Lower lobe of right lung (tissue), 2 donors: ENCODE data around the gene DNAJC25. TPM values are rescaled to one million over a fixed set of nuclear protein-coding genes. Genes with fewer than 3 reads are reported as not detected.

Experiments
- ATAC-seq, 2 donors: fragments of 200-7000 bp; cut with Tn5 transposase; one replicate each; pipeline ENCODE4 v1.9.1; 2020 to 2022; ENCODE audit warnings: mild to moderate bottlenecking in 2 of 2, moderate library complexity in 2 of 2
- DNase-seq: peaks from one replicate; pipeline ENCODE4 v3.0.0-alpha.2; 2020
- H3K27ac ChIP-seq: fragments of 200-600 bp; one replicate; pipeline ENCODE4 v1.8.0; 2022
- H3K27me3 ChIP-seq: fragments of 200-600 bp; one replicate; pipeline ENCODE4 v1.8.0; 2022; ENCODE audit warnings: low read depth
- H3K36me3 ChIP-seq: fragments of 200-600 bp; one replicate; pipeline ENCODE4 v1.8.0; 2022; ENCODE audit warnings: mild to moderate bottlenecking
- H3K4me1 ChIP-seq: fragments of 200-600 bp; one replicate; pipeline ENCODE4 v1.8.0; 2022
- H3K4me3 ChIP-seq: fragments of 200-600 bp; one replicate; pipeline ENCODE4 v1.8.0; 2022; ENCODE audit warnings: mild to moderate bottlenecking
- H3K9me3 ChIP-seq: fragments of 200-600 bp; one replicate; pipeline ENCODE4 v1.8.0; 2022
- CTCF ChIP-seq: fragments of 200-600 bp; IDR thresholded peaks from one replicate; pipeline ENCODE4 v1.8.0; 2022; ENCODE audit warnings: antibody characterized with exemption, mild to moderate bottlenecking
- intact Hi-C: fragments of 100-400 bp; cut with DNase I; formaldehyde crosslinking; loops from one replicate; pipeline ENCODE4 v1.11.0; 2022
- total RNA-seq: library from RNA; stranded (reverse); fragmentation: NEBNext Ultra II Directional; extraction: Animal tissue kit (Norgen Biotek cat#: 25700); gene quantifications from one replicate; pipeline ENCODE4 v1.2.1, GENCODE V29; 2021
- donor health status: DM: no; HTN: yes; CAD: no; lungs with severe emphysema.

Gene DNAJC25
- total RNA-seq, 1 donor from 2014 or later, result 4.7 TPM

GRCh38 chr9:111674319-111674718, 43.2 kb downstream of the DNAJC25 start:
- intact Hi-C loops, result no loop called here
- TF ChIP-seq CTCF, result no peak
- Histone ChIP-seq H3K27ac (no peak overlapping the region), H3K4me3 (no peak overlapping the region), H3K9me3 (no peaks in the 10 kb centered on the region), H3K36me3 (peaks cover 23% of the 10 kb centered on the region), H3K27me3 (no peaks in the 10 kb centered on the region), H3K4me1 (no peaks in the 10 kb centered on the region)
- ATAC-seq (no peak), DNase-seq (no peak)

- ATAC-seq (no peak), DNase-seq (no peak)
- H3K9me3 ChIP-seq, result no peaks in the 10 kb centered on the region
- no peak for TF ChIP-seq CTCF
- no peak overlapping the region for H3K27ac ChIP-seq
- no peaks in the 10 kb centered on the region for H3K4me1 ChIP-seq
- peaks cover 11% of the 10 kb centered on the region for H3K36me3 ChIP-seq
- H3K4me3 ChIP-seq, result no peak overlapping the region
- intact Hi-C loops, result no loop called here
- H3K27me3 ChIP-seq, result no peaks in the 10 kb centered on the region
These were observed 45.0 kb downstream of the DNAJC25 start for GRCh38 chr9:111676116-111676515.

GRCh38 chr9:111678293-111678692, 47.2 kb downstream of the DNAJC25 start:
- Histone ChIP-seq H3K36me3 (peaks cover 8% of the 10 kb centered on the region), H3K4me3 (no peak overlapping the region), H3K27ac (no peak overlapping the region), H3K4me1 (no peaks in the 10 kb centered on the region), H3K27me3 (no peaks in the 10 kb centered on the region), H3K9me3 (no peaks in the 10 kb centered on the region)
- TF ChIP-seq CTCF, result no peak
- DNase-seq (no peak), ATAC-seq (no peak)
- intact Hi-C loops, result no loop called here

GRCh38 chr9:111679199-111679598, 48.1 kb downstream of the DNAJC25 start:
- Histone ChIP-seq H3K27me3 (no peaks in the 10 kb centered on the region), H3K27ac (no peak overlapping the region), H3K4me1 (no peaks in the 10 kb centered on the region), H3K4me3 (no peak overlapping the region), H3K36me3 (peaks cover 8% of the 10 kb centered on the region), H3K9me3 (no peaks in the 10 kb centered on the region)
- intact Hi-C loops, result no loop called here
- DNase-seq (no peak), ATAC-seq (no peak)
- no peak for TF ChIP-seq CTCF

GRCh38 chr9:111683392-111683791, 52.3 kb downstream of the DNAJC25 start:
- DNase-seq (no peak), ATAC-seq (no peak)
- no peak overlapping the region for H3K4me3 ChIP-seq
- no peaks in the 10 kb centered on the region for H3K27me3 ChIP-seq
- intact Hi-C loops, result no loop called here
- H3K36me3 ChIP-seq, result no peaks in the 10 kb centered on the region
- H3K27ac ChIP-seq, result no peak overlapping the region
- TF ChIP-seq CTCF, result no peak
- H3K9me3 ChIP-seq, result no peaks in the 10 kb centered on the region
- no peaks in the 10 kb centered on the region for H3K4me1 ChIP-seq
